Stimulated activated naive CD8-positive, alpha-beta T cell treated with anti-CD3 and anti-CD28 coated beads, Interleukin-15, Interleukin-2, amounts not matched to agents 100 ng/mL and 50 ng/mL, for 24 hours (primary cell): ENCODE data around the gene PDZD2.
"Not testable (repeated sequence)": the region's sequence is repeated elsewhere in the genome, so short reads cannot be mapped to it uniquely, and the experiment has no call there.

Experiments used
- H3K27ac Mint-ChIP-seq: one replicate; pipeline ENCODE4 v1.8.0; 2021; ENCODE audit warnings: mild to moderate bottlenecking, mixed read lengths
- H3K27me3 Mint-ChIP-seq: one replicate; pipeline ENCODE4 v1.8.0; 2021; ENCODE audit warnings: mixed read lengths
- H3K36me3 Mint-ChIP-seq: one replicate; pipeline ENCODE4 v1.8.0; 2021; ENCODE audit warnings: low read depth, mixed read lengths
- H3K4me1 Mint-ChIP-seq: one replicate; pipeline ENCODE4 v1.8.0; 2021; ENCODE audit warnings: low read depth, mixed read lengths
- H3K4me3 Mint-ChIP-seq: one replicate; pipeline ENCODE4 v1.8.0; 2021; ENCODE audit warnings: mild to moderate bottlenecking, mixed read lengths
- H3K9me3 Mint-ChIP-seq: one replicate; pipeline ENCODE4 v1.8.0; 2021; ENCODE audit warnings: mixed read lengths

PDZD2 gene

DNA sequence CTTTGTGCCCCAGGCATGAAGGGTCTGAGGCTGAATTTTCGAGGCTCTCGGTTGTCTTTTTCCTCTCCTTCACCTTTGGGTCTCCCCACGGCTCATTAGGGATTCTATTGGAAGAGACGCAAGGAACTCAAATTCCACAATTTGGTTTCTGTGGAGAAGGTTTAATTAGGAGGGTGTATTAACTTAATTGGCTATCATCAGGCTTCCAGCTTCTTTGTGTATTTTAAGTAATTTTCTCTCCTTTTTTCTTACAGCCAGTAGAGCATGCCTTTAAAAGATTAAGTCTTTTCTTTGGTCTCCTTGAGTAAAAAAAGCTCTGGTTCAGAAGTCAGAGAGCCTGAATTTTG lies 115.4 kb downstream of the PDZD2 start:
- no peak overlapping the region for H3K4me3 Mint-ChIP-seq
- H3K27ac Mint-ChIP-seq: no peak overlapping the region
- H3K27me3 Mint-ChIP-seq: no peaks in the 10 kb centered on the region
- H3K9me3 Mint-ChIP-seq: no peaks in the 10 kb centered on the region
- no peaks in the 10 kb centered on the region for H3K4me1 Mint-ChIP-seq
- H3K36me3 Mint-ChIP-seq: no peaks in the 10 kb centered on the region

DNA sequence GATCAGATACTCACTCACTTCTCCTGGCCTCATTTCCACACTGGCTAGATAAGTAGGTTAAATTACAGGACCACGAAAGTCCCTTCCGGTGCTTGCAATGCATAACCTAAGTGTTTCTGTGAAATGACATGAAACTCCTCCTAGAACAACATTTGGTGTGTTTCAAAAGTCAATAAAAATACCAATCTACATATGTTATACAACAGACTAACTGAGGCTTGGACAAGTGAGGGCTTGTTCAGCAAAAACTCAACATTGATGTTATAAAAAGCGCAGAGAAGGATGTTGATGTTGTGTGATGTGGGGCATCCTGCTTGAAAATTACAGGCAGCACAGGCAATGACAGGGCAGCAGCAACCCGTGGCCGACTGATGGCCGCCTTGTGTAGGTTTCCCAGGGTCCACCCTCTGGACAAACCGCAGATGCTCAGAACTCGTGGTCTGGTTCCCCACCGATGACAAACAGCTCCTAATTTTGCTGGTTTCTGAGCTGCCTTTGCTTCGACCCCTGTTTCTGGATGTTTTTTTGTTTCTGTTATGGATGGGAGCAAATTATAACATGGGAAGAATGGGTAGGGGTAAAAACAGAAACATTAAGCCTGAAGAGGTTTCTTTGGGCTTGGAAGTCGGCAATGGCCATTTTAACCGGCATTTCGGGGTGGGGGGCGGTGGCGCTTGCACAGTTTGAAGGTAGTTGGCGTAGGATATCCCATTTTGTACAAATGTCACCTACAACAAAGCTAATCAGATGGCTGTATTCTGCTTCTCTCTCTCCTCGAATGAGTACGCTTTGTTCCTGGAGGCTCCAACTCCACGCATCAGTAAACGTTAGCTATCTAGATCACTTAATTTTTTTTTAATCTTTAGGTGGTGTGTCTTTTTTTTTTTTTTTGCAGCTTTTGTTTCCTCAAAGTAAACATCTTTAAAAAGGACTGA lies 116.1 kb downstream of the PDZD2 start:
- Mint-ChIP-seq H3K36me3 (no peaks in the 10 kb centered on the region), H3K9me3 (no peaks in the 10 kb centered on the region), H3K27me3 (no peaks in the 10 kb centered on the region), H3K4me1 (no peaks in the 10 kb centered on the region), H3K27ac (no peak overlapping the region), H3K4me3 (no peak overlapping the region)

DNA sequence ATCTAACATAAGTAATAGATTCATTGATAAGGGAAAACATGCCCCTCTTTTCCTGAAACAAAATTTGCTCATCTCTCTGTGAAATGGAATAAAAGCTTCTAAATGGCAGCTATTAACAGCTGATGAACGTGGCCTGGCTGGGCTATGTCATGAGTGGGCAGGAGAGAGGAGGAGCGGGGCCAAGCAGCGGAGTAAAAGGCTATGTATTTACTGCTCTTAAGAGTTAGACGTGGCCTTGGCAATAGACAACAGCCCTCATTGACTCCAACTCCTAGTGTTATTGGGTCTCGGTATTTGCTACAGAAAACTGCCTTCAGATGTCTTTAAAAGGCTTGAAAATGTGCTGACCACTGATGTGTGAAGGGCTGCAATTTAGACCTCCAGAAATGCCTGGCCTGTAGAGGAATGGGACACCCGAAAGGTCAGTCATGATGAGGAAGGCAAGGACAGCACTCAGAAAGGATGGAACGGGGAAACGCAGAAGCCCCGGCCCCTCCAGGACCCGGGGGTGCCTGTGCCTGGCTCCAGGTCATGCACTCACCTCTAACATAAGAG lies 116.8 kb downstream of the PDZD2 start:
- Mint-ChIP-seq H3K9me3 (no peaks in the 10 kb centered on the region), H3K4me3 (no peak overlapping the region), H3K27me3 (no peaks in the 10 kb centered on the region), H3K36me3 (no peaks in the 10 kb centered on the region), H3K4me1 (no peaks in the 10 kb centered on the region), H3K27ac (no peak overlapping the region)

DNA sequence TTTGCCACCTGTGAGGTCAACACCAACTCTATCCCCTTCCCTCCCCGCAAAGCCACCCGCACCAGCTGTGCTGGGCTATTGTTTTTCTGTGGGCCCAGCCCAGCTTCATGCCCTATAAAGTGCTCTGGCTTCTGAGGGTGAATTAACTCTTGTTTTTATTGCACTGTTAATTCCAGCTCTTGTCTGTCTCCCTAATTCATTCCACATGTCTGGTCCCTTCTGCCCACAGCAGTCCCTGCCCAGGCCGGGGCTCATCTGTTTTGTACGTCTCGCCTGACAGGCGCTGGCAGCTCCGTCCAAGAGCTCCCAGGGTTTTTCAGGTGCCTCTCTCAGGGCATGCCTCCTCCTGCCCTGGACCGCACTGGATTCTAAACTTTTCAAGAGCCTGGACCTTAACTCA lies 118.9 kb downstream of the PDZD2 start:
- Mint-ChIP-seq H3K27ac (no peak overlapping the region), H3K36me3 (no peaks in the 10 kb centered on the region), H3K4me1 (no peaks in the 10 kb centered on the region), H3K9me3 (peaks cover 4% of the 10 kb centered on the region), H3K27me3 (no peaks in the 10 kb centered on the region), H3K4me3 (no peak overlapping the region)

DNA sequence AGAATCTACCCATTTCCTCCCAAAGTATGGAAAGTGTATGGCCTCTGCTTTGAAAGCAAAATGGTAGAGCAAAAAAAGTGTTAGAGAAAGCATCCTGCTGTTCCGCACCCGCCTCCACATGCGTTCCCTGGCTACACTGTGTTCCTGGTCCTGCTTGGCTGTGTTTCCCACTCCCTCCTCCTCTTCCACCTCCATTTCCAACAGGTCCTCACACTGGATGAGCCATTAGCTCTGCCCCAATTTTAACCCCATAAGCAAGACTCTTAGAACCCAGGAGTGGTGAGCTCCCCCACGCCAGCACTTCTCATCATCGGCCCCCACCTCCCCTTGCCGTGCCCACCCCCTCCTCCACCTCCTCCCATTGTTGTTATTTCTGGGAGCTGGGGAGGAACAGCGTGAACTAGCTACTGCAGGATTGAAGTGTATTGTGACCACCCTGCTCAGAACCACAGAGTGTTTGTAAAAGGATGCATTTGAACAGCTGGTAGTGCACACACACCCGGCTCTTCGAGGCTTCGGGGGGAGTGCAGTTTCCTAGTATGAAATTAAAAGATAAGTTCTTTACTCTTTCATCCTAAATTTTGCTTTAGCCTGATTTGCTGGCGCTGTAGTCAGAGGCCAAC lies 120.0 kb downstream of the PDZD2 start:
- H3K4me1 Mint-ChIP-seq: no peaks in the 10 kb centered on the region
- peaks cover under 1% of the 10 kb centered on the region for H3K27me3 Mint-ChIP-seq
- no peak overlapping the region for H3K27ac Mint-ChIP-seq
- H3K36me3 Mint-ChIP-seq: no peaks in the 10 kb centered on the region
- no peak overlapping the region for H3K4me3 Mint-ChIP-seq
- H3K9me3 Mint-ChIP-seq: peaks cover 4% of the 10 kb centered on the region

DNA sequence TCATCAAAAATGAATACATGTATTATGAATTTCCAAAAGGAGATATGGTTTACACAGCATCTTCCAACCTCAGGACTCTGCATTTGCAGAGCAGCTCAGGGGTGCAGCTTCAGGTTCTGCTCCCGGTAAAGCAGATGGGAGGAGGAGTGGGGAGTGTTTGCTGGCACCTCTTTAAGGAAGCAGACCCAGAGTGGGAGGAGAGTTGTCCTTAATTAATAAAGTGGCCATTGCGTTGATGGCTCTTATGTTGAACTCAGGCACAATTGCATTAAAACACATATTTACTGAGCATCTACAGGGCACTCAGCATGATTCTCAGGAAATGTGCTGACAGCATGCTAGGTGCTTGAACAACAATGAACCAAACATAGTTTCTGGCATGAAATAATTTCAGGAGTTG lies 121.0 kb downstream of the PDZD2 start:
- H3K27ac Mint-ChIP-seq: no peak overlapping the region
- H3K36me3 Mint-ChIP-seq: no peaks in the 10 kb centered on the region
- no peaks in the 10 kb centered on the region for H3K4me1 Mint-ChIP-seq
- peaks cover 4% of the 10 kb centered on the region for H3K27me3 Mint-ChIP-seq
- no peak overlapping the region for H3K4me3 Mint-ChIP-seq
- H3K9me3 Mint-ChIP-seq: peaks cover 4% of the 10 kb centered on the region

DNA sequence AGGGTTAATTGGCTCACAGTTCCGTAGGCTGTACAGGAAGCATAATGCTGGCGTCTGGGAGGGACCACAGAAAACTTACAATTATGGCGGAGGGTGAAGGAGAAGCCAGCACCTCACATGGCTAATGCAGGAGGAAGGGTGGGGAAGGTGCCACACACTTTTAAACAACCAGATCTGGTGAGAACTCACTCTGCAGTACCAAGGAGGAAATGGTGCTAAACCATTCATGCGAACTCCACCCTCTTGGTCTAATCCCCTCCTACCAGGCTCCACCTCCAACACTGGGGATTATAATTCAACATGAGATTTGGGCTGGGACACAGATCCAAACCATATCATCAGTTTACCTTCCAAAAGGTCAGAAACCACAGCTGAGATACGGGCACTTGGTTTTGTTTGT lies 122.9 kb downstream of the PDZD2 start:
- Mint-ChIP-seq H3K4me3 (no peak overlapping the region), H3K4me1 (no peaks in the 10 kb centered on the region), H3K27ac (no peak overlapping the region), H3K36me3 (no peaks in the 10 kb centered on the region), H3K9me3 (peaks cover 4% of the 10 kb centered on the region), H3K27me3 (peaks cover 4% of the 10 kb centered on the region)

DNA sequence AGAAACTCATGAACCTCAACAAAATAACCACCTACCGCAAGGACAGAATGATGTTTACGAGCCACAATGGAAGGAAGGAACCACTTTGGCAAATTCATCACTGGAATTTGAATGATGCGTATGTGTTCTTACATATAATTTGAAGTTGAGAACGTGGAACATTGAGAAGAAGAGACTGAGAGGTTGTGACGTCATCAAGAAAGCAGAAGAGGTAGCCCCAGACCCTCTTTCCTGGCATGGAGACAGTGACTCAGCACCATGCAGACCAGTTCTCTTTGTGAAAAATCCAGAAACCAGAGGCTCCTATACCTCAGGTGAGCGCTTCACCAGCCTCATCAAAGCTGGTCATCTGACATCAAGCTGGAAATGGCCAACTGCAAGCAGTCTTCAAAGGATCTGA lies 124.5 kb downstream of the PDZD2 start:
- Mint-ChIP-seq H3K4me1 (no peaks in the 10 kb centered on the region), H3K27me3 (peaks cover 4% of the 10 kb centered on the region), H3K9me3 (peaks cover 4% of the 10 kb centered on the region), H3K36me3 (no peaks in the 10 kb centered on the region), H3K27ac (no peak overlapping the region), H3K4me3 (no peak overlapping the region)

DNA sequence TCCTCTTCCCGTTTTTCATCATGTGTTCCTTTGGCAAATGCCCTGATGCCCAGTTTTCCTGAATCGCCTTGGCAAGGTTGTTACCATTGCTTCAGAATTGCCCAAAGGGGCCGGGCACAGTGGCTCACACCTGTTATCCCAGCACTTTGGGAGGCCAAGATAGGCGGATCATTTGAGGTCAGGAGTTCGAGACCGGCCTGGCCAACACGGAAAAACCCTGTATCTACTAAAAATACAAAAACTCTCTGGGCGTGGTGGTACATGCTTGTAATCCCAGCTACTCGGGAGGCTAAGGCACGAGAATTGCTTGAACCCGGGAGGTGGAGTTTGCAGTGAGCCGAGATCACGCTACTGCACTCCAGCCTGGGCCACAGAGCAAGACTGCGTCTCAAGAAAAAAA lies 125.8 kb downstream of the PDZD2 start:
- not testable (repeated sequence) for H3K4me3 Mint-ChIP-seq, H3K9me3 Mint-ChIP-seq, H3K27ac Mint-ChIP-seq

DNA sequence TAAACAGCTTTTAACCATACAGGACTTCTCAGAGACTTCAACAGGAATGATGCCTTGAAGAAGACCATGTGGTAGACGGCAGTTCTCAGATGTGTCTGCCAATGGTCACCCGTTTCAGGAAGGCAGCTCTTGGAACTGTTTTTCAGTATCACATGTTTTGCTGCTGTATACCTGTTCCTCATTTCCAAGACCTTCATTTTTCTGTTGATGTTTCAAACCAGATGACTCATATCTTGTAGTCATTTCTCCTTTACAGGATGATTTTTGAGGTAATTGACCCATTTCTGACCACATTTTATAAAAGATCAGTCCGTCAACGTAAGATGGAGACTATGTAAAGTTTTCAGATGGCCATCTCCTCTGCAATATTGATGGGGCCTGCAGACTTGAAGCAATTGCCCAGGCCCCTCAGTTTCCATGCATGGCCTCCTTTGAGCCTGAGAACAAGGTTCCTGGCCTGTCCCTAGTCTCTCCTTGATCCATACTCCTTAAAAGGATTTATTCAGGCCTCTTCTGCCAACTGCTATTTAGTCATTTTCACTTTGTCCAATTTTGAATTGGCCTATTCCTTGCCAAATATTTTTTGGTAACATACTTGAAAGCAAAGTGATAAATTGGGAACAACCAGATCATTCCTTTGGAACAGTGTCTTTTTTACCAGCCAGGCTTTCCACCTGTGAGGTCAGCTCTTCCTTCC lies 128.6 kb downstream of the PDZD2 start:
- peaks cover 4% of the 10 kb centered on the region for H3K27me3 Mint-ChIP-seq
- H3K27ac Mint-ChIP-seq: no peak overlapping the region
- no peaks in the 10 kb centered on the region for H3K4me1 Mint-ChIP-seq
- H3K4me3 Mint-ChIP-seq: no peak overlapping the region
- H3K9me3 Mint-ChIP-seq: peaks cover 3% of the 10 kb centered on the region
- no peaks in the 10 kb centered on the region for H3K36me3 Mint-ChIP-seq

More for the DNA sequence above, 125.8 kb downstream of the PDZD2 start:
- H3K36me3 Mint-ChIP-seq, H3K27me3 Mint-ChIP-seq, H3K4me1 Mint-ChIP-seq: not testable (repeated sequence)

DNA sequence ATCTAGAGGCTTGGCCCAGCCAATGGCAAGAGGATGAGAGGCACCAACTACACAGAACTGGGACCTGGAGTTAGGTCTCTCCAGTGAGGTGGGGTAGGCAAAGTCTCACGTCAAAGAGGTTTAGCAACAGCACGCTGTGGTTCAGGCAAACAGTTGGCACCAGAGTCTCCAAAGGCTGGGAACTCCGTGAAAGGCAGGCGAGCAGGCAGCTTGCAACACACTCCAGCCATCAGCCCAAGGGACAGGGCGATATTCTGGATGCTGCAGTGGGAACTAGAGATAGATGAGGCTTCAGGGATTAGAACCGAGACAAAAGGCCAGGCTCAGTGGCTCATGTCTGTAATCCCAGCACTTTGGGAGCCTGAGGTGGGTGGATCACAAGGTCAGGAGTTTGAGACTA lies 129.1 kb downstream of the PDZD2 start:
- Mint-ChIP-seq H3K9me3 (no peaks in the 10 kb centered on the region), H3K36me3 (no peaks in the 10 kb centered on the region), H3K4me3 (no peak overlapping the region), H3K27ac (no peak overlapping the region), H3K4me1 (no peaks in the 10 kb centered on the region), H3K27me3 (peaks cover 4% of the 10 kb centered on the region)

DNA sequence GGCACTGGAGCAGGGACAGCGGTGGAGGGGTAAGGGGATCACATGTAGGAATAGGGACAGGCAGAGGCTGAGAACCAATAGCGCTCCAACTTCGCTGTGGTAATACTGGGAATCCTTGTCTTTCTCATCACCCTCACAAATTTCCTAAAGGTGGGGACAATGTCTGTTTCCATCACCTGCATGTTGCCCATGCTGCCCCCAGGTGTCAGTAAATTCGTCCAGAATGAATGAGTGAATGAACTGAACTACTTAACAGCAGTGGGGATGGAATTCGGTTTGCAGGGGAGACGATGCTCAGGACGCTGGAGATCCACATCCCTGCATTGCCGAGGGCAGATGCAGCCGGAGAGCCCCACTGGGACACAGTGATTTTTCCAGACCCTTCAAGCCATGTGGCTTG lies 129.9 kb downstream of the PDZD2 start:
- H3K9me3 Mint-ChIP-seq: no peaks in the 10 kb centered on the region
- no peaks in the 10 kb centered on the region for H3K36me3 Mint-ChIP-seq
- H3K4me1 Mint-ChIP-seq: no peaks in the 10 kb centered on the region
- no peak overlapping the region for H3K27ac Mint-ChIP-seq
- H3K4me3 Mint-ChIP-seq: no peak overlapping the region
- peaks cover 4% of the 10 kb centered on the region for H3K27me3 Mint-ChIP-seq

DNA sequence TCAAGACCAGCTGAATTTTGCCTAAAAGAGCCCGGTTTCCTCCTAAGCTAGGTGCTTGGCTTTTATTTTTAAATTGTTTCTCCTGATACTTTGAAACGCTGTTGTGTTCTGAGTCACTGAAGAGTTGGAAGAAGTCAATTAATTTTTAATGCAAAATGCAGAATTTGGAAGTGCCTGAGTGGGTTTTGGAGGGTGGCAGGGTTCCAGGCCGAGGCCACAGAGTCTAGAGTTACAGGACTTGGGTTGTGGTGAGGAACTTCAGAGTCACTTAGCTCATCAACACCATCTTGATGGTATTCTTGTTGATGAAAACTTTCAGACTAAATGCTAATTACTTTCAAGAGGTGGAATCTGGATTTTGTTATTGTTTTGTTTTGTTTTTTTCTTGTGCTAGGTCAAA lies 130.6 kb downstream of the PDZD2 start:
- Mint-ChIP-seq H3K4me1 (no peaks in the 10 kb centered on the region), H3K36me3 (no peaks in the 10 kb centered on the region), H3K27me3 (no peaks in the 10 kb centered on the region), H3K4me3 (no peak overlapping the region), H3K27ac (no peak overlapping the region), H3K9me3 (no peaks in the 10 kb centered on the region)

DNA sequence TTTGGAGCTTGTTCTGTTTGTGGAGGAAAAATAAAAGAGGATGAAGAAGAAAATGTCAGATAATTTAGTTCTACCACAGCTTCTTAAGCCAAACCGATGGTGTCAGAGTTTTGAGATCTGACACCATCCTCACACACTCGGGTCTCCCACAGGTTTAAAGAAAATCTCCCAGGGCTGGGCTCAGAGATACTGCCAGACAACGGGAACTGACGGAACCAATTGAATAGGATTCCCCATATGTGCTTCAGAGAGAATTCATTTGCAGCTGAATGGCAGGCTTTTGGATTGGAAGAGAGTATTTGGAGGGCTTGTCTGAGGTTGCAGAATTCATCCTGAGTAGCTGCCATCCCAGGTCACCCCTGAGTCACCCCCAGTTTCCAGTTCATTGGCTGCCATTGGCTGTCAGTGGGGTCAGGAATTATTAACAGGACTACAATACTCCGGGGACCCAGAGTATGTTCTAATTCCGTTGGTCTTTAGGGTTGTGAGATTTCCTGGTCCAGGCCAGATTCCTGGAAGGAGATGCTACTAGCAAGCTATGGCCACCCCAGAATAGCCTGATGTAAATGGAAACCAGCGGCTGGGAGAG lies 131.3 kb downstream of the PDZD2 start:
- Mint-ChIP-seq H3K27ac (no peak overlapping the region), H3K36me3 (no peaks in the 10 kb centered on the region), H3K4me1 (no peaks in the 10 kb centered on the region), H3K9me3 (no peaks in the 10 kb centered on the region), H3K4me3 (no peak overlapping the region), H3K27me3 (no peaks in the 10 kb centered on the region)

DNA sequence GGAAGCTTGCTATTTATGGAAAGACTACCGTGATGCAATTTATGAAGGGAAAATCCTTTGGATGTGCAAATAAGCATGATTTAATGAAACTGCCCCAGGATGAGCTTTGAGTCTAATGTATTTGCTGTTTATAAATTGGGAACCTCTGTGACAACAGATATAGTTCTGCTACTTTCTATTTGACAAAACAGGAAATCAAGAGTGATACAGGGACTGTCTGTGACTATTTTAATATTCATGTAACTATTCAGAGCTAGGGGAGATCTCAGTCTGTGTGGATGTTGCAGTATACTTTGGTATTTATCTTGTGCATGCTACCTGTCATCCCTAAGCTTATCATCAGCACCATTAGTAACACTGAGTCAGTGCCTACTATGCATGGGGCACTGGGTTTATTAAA lies 132.1 kb downstream of the PDZD2 start:
- H3K27me3 Mint-ChIP-seq: no peaks in the 10 kb centered on the region

More for the DNA sequence above, 132.1 kb downstream of the PDZD2 start:
- H3K27ac Mint-ChIP-seq: no peak overlapping the region
- no peaks in the 10 kb centered on the region for H3K36me3 Mint-ChIP-seq
- no peaks in the 10 kb centered on the region for H3K4me1 Mint-ChIP-seq
- H3K4me3 Mint-ChIP-seq: no peak overlapping the region
- no peaks in the 10 kb centered on the region for H3K9me3 Mint-ChIP-seq
